Articular chondrocyte of knee joint (primary cell): ENCODE results near the gene FABP1. TPM values are rescaled to one million over a fixed set of nuclear protein-coding genes. Genes with fewer than 3 reads are reported as not detected.

Experiments used
- small RNA-seq: library from RNA; depleted of rRNA; stranded (forward); fragments of <200 nt; gene quantifications from one replicate; pipeline ENCODE3, GENCODE V24; 2012
- total RNA-seq: library from RNA; depleted of rRNA; stranded (reverse); fragments of >200 nt; gene quantifications from 2 replicates; pipeline ENCODE4 v1.2.3, GENCODE V29; 2012

Gene FABP1
- total RNA-seq = not detected in 2 replicates

GRCh38 chr2:88127888-88128653 is at the start of gene FABP1:
TSS of gene FABP1 (minus strand) at chr2:88128062. CDS start at chr2:88128017, 45 bp downstream.

Small RNAs within 50 kb of the gene (small RNA-seq; reads per million reads assigned to genes)
- not detected for gene MIR4780

Other genes starting within 250 kb of the FABP1 start
- gene RNU2-63P, start 111.5 kb downstream of the FABP1 start, total RNA-seq = under 0.01 TPM in 1 of 2 replicates, not detected in the other
- gene KRCC1, start 72.3 kb downstream of the FABP1 start, total RNA-seq = 40.2 and 50.7 TPM in 2 replicates
- gene SMYD1, start 60.2 kb downstream of the FABP1 start, total RNA-seq = not detected in 2 replicates
- gene THNSL2, start 42.3 kb upstream of the FABP1 start, total RNA-seq = 25.0 and 27.0 TPM in 2 replicates